GM12878 (cell line): Measurements from ENCODE around the gene NEK1. TPM values are rescaled to one million over a fixed set of nuclear protein-coding genes. Genes with fewer than 3 reads are reported as not detected.

Experiments
- ATAC-seq: fragments of 200-7000 bp; cut with Tn5 transposase; 3 replicates; pipeline ENCODE4 v1.9.1; 2020; ENCODE audit warnings: mild to moderate bottlenecking, moderate library complexity
- BruUV-seq: library from RNA; stranded (reverse); fragments of 400-500 nt; replicated peaks from 2 replicates; lab custom pipeline; 2021; lab: Mats Ljungman, UMichigan
- CTCF ChIA-PET: fragments of 300-600 bp; sonication (Branson Sonifier 250); formaldehyde crosslinking; extraction: SDS; loops from one replicate; lab custom pipeline; 2021; ENCODE audit warnings: inconsistent platforms; lab: Yijun Ruan, JAX
- POLR2A ChIA-PET: fragments of 350-600 bp; formaldehyde crosslinking; extraction: SDS; loops from one replicate; lab custom pipeline; 2021; ENCODE audit warnings: inconsistent platforms; lab: Charles Lee
- RAD21 ChIA-PET: fragments of 300-600 bp; sonication (Branson Sonifier 250); formaldehyde crosslinking; loops from one replicate; lab custom pipeline; 2023; ENCODE audit warnings: antibody characterized with exemption; ENCODE audit not compliant: unreplicated experiment; lab: Charles Lee
- SMC1A ChIA-PET: fragments of 300-600 bp; sonication (Branson Sonifier 250); formaldehyde crosslinking; loops from one replicate; lab custom pipeline; 2023; ENCODE audit not compliant: unreplicated experiment, uncharacterized antibody; lab: Charles Lee
- DNase-seq: peaks from one replicate; pipeline ENCODE4 v3.0.0-alpha.2; 2011; ENCODE audit warnings: low read depth, low spot score
- FAIRE-seq: peaks from 3 replicates; lab custom pipeline; 2011; peaks lifted over from hg19 to GRCh38; lab: Jason Lieb, UNC
- H2AFZ ChIP-seq: 2 replicates; pipeline ENCODE4 v1.6.0; 2011; ENCODE audit warnings: low read depth, low read length, control low read depth; ENCODE audit not compliant: control insufficient read depth
- H3K27ac ChIP-seq: 2 replicates; pipeline ENCODE4 v1.5.1; 2011; ENCODE audit warnings: control low read depth; ENCODE audit not compliant: control insufficient read depth, insufficient read depth
- H3K27me3 ChIP-seq, 2 experiments: replicated peaks in 1 of 2; 2 replicates each; pipeline versions ENCODE4 v1.6.0 to v1.6.1; 2011; ENCODE audit warnings: low read length in 1 of 2; ENCODE audit not compliant: control insufficient read depth in 2 of 2, insufficient read depth in 2 of 2
- H3K36me3 ChIP-seq, 2 experiments: 2 replicates each; pipeline ENCODE4 v1.5.1; 2011; ENCODE audit warnings: low read length in 1 of 2; ENCODE audit not compliant: control insufficient read depth in 2 of 2, insufficient read depth in 2 of 2
- H3K4me1 ChIP-seq: 2 replicates; pipeline ENCODE4 v1.6.1; 2011; ENCODE audit warnings: mild to moderate bottlenecking, low read length, moderate library complexity, mixed read lengths; ENCODE audit not compliant: control insufficient read depth, insufficient read depth
- H3K4me2 ChIP-seq: 2 replicates; pipeline ENCODE4 v1.6.0; 2011; ENCODE audit warnings: control low read depth; ENCODE audit not compliant: control insufficient read depth, insufficient read depth
- H3K4me3 ChIP-seq: fragments of 200-600 bp; sonication (generic); 2 replicates; pipeline ENCODE4 v1.5.1; 2016
- H3K79me2 ChIP-seq: 2 replicates; pipeline ENCODE4 v1.6.0; 2011; ENCODE audit warnings: low read length; ENCODE audit not compliant: control insufficient read depth, insufficient read depth
- H3K9ac ChIP-seq: 2 replicates; pipeline ENCODE4 v1.8.0; 2011; ENCODE audit warnings: low read length, control low read depth, mixed read lengths; ENCODE audit not compliant: control insufficient read depth, insufficient read depth
- H3K9me3 ChIP-seq: replicated peaks from 3 replicates; pipeline ENCODE4 v1.5.1; 2011; ENCODE audit warnings: mild to moderate bottlenecking, low read length; ENCODE audit not compliant: control insufficient read depth, insufficient read depth
- H4K20me1 ChIP-seq: 2 replicates; pipeline ENCODE4 v1.6.0; 2011; ENCODE audit not compliant: control insufficient read depth, insufficient read depth
- CBFB ChIP-seq: IDR thresholded peaks from 2 replicates; pipeline ENCODE4 v1.6.1; 2016; ENCODE audit warnings: antibody characterized with exemption, low read depth
- CHD2 ChIP-seq: IDR thresholded peaks from 2 replicates; pipeline ENCODE4 v1.6.1; 2011; ENCODE audit warnings: low read depth, low read length, improper control_type of control experiment, borderline replicate concordance
- EED ChIP-seq: sonication (generic); IDR thresholded peaks from 2 replicates; pipeline ENCODE4 v1.6.1; 2016; ENCODE audit warnings: antibody characterized with exemption, low read depth
- ETV6 ChIP-seq, 2 experiments: fragments of 450-650 bp in 1 of 2; IDR thresholded peaks in 1 of 2; conservative IDR thresholded peaks in 1 of 2; 2 replicates each; pipeline ENCODE4 v1.6.1; 2014; ENCODE audit warnings: antibody characterized with exemption in 1 of 2, borderline replicate concordance in 1 of 2, low read depth in 1 of 2, mild to moderate bottlenecking in 1 of 2, moderate library complexity in 1 of 2
- RBBP5 ChIP-seq: fragments of 200-600 bp; sonication (generic); conservative IDR thresholded peaks from 2 replicates; pipeline ENCODE4 v1.6.1; 2016
- TCF12 ChIP-seq: IDR thresholded peaks from 2 replicates; pipeline ENCODE4 v1.6.1; 2011; ENCODE audit warnings: low read depth, mild to moderate bottlenecking, low read length
- WGBS: methylation state at CpG from one replicate; pipeline ENCODE4 v1.1.6; 2016; ENCODE audit warnings: low lambda C conversion rate; ENCODE audit not compliant: insufficient replicate concordance, insufficient coverage; ENCODE audit errors: missing lambda C conversion rate; 5-methylcytosine and 5-hydroxymethylcytosine counted together
- in situ Hi-C: fragments of 300-500 bp; cut with MboI; formaldehyde crosslinking; loops from 9 replicates; pipeline ENCODE4 v1.14.3; 2018; ENCODE audit warnings: mixed read lengths
- intact Hi-C: fragments of 100-400 bp; cut with micrococcal nuclease; formaldehyde crosslinking; loops from one replicate; pipeline ENCODE4 v1.14.2; 2022; ENCODE audit not compliant: unreplicated experiment
- polyA plus RNA-seq, 11 experiments: library from polyadenylated mRNA; depleted of rRNA in 4 of 11; unstranded in 6 of 11; stranded (reverse) in 5 of 11; fragments of >200 nt; fragmentation: Nextera tagmentation in 4 of 11; fragmentation: Illumina TruSeq in 1 of 11; extraction: Ambion mirVana in 4 of 11; extraction: Trizol in 1 of 11; gene quantifications; 1 replicate in 1 of 11; 2 replicates in 10 of 11; pipeline versions ENCODE4 v1.2.1 to v1.2.3, GENCODE V29; 2011 to 2016; ENCODE audit warnings: inconsistent platforms in 2 of 11, missing spikeins in 2 of 11, low read depth in 1 of 11
- total RNA-seq, 4 experiments: library from RNA; depleted of rRNA in 3 of 4; stranded (reverse); fragments of >200 nt in 3 of 4; fragmentation: Illumina TruSeq in 1 of 4; extraction: Trizol in 1 of 4; gene quantifications; 2 replicates each; pipeline versions ENCODE4 v1.2.1 to v1.2.3, GENCODE V29; 2013 to 2021
- TF ChIP-seq, protein P1 (sequence below): fragments of 150-350 bp; IDR thresholded peaks from 2 replicates; pipeline ENCODE4 v1.6.1; 2016; ENCODE audit warnings: low read depth, low read length

The NEK1 gene
- total and polyA plus RNA-seq, 10 of the 15 experiments (the other 5 are each of a cell fraction or from before 2014, with no cell fraction given): 4.9 to 16.1 (median 7.5) TPM

DNA sequence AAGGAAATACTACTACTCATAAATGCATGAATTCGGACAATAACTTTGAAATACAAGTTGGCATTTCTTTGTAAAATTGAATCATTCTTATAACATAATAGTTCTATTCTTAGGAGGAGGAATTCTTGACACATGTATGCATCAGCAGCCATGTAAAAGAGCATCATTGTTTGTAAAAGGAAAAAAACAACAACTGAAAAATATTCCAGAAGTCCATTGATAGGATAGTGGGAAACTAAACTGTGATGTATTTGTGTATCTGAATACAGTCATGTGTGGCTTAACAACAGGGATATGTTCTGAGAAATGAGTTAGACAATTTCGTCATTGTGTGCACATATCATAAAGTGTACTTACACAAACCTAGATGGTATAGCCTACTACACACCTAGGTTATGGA, 239.6 kb downstream of the NEK1 start:
- BruUV-seq: no TSS peak
- Histone ChIP-seq H2AFZ (no peak overlapping the region), H3K4me1 (no peaks in the 10 kb centered on the region), H3K9ac (no peak overlapping the region), H3K4me2 (no peak overlapping the region), H3K27ac (no peak overlapping the region), H3K36me3 (no peaks in the 10 kb centered on the region), H3K4me3 (no peak overlapping the region), H3K79me2 (no peaks in the 10 kb centered on the region), H3K27me3 (no peaks in the 10 kb centered on the region), H3K9me3 (peaks cover 5% of the 10 kb centered on the region; the same call in 2 of the 3 replicates), H4K20me1 (no peaks in the 10 kb centered on the region)
- ChIA-PET POLR2A (no interaction called here), CTCF (no interaction called here), RAD21 (no interaction called here), SMC1A (no interaction called here)
- in situ Hi-C loops: no loop called here
- intact Hi-C loops: no loop called here
- DNase-seq (no peak), ATAC-seq (no peak), FAIRE-seq (no peak)
- WGBS: 66% methylated on average over 2 of the region's 2 CpGs
- no peak for TF ChIP-seq RBBP5
- no peak for TF ChIP-seq EED
- TF ChIP-seq CBFB: no peak
- no peak for TF ChIP-seq CHD2
- TF ChIP-seq ETV6 (conservative IDR thresholded peaks at IDR 0.05 in 1 of 2, IDR thresholded peaks at IDR 0.05 in 1 of 2; ENCODE audit: borderline replicate concordance in 1 of 2, low read depth in 1 of 2): no peak
- no peak for TF ChIP-seq TCF12
- TF ChIP-seq, protein P1, sequence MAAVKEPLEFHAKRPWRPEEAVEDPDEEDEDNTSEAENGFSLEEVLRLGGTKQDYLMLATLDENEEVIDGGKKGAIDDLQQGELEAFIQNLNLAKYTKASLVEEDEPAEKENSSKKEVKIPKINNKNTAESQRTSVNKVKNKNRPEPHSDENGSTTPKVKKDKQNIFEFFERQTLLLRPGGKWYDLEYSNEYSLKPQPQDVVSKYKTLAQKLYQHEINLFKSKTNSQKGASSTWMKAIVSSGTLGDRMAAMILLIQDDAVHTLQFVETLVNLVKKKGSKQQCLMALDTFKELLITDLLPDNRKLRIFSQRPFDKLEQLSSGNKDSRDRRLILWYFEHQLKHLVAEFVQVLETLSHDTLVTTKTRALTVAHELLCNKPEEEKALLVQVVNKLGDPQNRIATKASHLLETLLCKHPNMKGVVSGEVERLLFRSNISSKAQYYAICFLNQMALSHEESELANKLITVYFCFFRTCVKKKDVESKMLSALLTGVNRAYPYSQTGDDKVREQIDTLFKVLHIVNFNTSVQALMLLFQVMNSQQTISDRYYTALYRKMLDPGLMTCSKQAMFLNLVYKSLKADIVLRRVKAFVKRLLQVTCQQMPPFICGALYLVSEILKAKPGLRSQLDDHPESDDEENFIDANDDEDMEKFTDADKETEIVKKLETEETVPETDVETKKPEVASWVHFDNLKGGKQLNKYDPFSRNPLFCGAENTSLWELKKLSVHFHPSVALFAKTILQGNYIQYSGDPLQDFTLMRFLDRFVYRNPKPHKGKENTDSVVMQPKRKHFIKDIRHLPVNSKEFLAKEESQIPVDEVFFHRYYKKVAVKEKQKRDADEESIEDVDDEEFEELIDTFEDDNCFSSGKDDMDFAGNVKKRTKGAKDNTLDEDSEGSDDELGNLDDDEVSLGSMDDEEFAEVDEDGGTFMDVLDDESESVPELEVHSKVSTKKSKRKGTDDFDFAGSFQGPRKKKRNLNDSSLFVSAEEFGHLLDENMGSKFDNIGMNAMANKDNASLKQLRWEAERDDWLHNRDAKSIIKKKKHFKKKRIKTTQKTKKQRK: no peak
